Panc1 (cell line): ENCODE data around the gene ASCL1. TPM values are rescaled to one million over a fixed set of nuclear protein-coding genes. Genes with fewer than 3 reads are reported as not detected.

ENCODE experiments used
- ATAC-seq: fragments of 200-7000 bp; cut with Tn5 transposase; 2 replicates; pipeline ENCODE4 v1.9.1; 2020; ENCODE audit warnings: mild to moderate bottlenecking, moderate library complexity
- BruUV-seq: library from RNA; stranded (reverse); fragments of 400-500 nt; replicated peaks from 2 replicates; lab custom pipeline; 2021; lab: Mats Ljungman, UMichigan
- CTCF ChIA-PET: fragments of 300-600 bp; sonication (Branson Sonifier 250); formaldehyde crosslinking; loops from one replicate; lab custom pipeline; 2022; ENCODE audit warnings: antibody characterized with exemption; lab: Charles Lee
- POLR2A ChIA-PET: fragments of 300-600 bp; sonication (Branson Sonifier 250); formaldehyde crosslinking; loops from one replicate; lab custom pipeline; 2022; ENCODE audit warnings: antibody characterized with exemption; lab: Charles Lee
- DNase-seq: peaks from one replicate; pipeline ENCODE4 v3.0.0-alpha.2; 2010; ENCODE audit warnings: low read depth, low spot score
- H3K27ac ChIP-seq: 2 replicates; pipeline ENCODE4 v1.5.1; 2011; ENCODE audit warnings: mild to moderate bottlenecking, low read length, inconsistent platforms
- H3K27me3 ChIP-seq: fragments of 200-500 bp; sonication (Bioruptor generic); 2 replicates; pipeline ENCODE4 v1.6.0; 2014; ENCODE audit warnings: low read length, inconsistent platforms; ENCODE audit not compliant: control insufficient read depth, insufficient read depth
- H3K36me3 ChIP-seq: fragments of 200-500 bp; sonication (Bioruptor generic); 2 replicates; pipeline ENCODE4 v1.5.1; 2014; ENCODE audit warnings: inconsistent platforms, mild to moderate bottlenecking, low read length, moderate library complexity; ENCODE audit not compliant: control insufficient read depth, insufficient read depth
- H3K4me1 ChIP-seq: 2 replicates; pipeline ENCODE4 v1.5.1; 2011; ENCODE audit warnings: inconsistent platforms, mild to moderate bottlenecking, low read length, moderate library complexity; ENCODE audit not compliant: control insufficient read depth, insufficient read depth
- H3K4me3 ChIP-seq, 2 experiments: 2 replicates each; pipeline ENCODE4 v1.5.1; 2011 to 2012; ENCODE audit warnings: low read depth in 2 of 2, low read length in 2 of 2, mild to moderate bottlenecking in 2 of 2, inconsistent platforms in 1 of 2, moderate library complexity in 1 of 2
- H3K9me3 ChIP-seq: fragments of 200-500 bp; sonication (Bioruptor generic); 2 replicates; pipeline ENCODE4 v1.5.1; 2014; ENCODE audit warnings: low read depth, mild to moderate bottlenecking, inconsistent platforms, low read length, moderate library complexity; ENCODE audit not compliant: control insufficient read depth, insufficient read depth
- CTCF ChIP-seq: fragments of 450-650 bp; IDR thresholded peaks from 2 replicates; pipeline ENCODE4 v1.5.1; 2017; ENCODE audit warnings: mild to moderate bottlenecking
- POLR2AphosphoS5 ChIP-seq: IDR thresholded peaks from 2 replicates; pipeline ENCODE4 v1.6.1; 2012; ENCODE audit warnings: mild to moderate bottlenecking, low read depth, low read length, moderate library complexity
- SIN3A ChIP-seq: IDR thresholded peaks from 2 replicates; pipeline ENCODE4 v1.6.1; 2012; ENCODE audit warnings: low read depth, mild to moderate bottlenecking, low read length, moderate library complexity, borderline replicate concordance; ENCODE audit not compliant: insufficient read depth
- TCF7L2 ChIP-seq: IDR thresholded peaks from 2 replicates; pipeline ENCODE4 v1.6.1; 2011; ENCODE audit warnings: mild to moderate bottlenecking, low read depth, low read length, inconsistent platforms
- in situ Hi-C: cut with HindIII; loops from 2 replicates; pipeline ENCODE4 v1.10.0; 2016; ENCODE audit warnings: low sequenced_read_pairs, low pct_unique_long_range_greater_than_20kb
- intact Hi-C: fragments of 100-400 bp; cut with micrococcal nuclease; formaldehyde crosslinking; loops from one replicate; pipeline ENCODE4 v1.10.0; 2022; ENCODE audit not compliant: unreplicated experiment
- total RNA-seq: library from RNA; stranded (reverse); gene quantifications from one replicate; pipeline ENCODE4 v1.2.1, GENCODE V29; 2021; ENCODE audit not compliant: unreplicated experiment
- TF ChIP-seq, protein P1 (sequence below), 2 experiments: IDR thresholded peaks; 2 replicates each; pipeline ENCODE4 v1.6.1; 2011 to 2012; ENCODE audit warnings: low read depth in 2 of 2, control low read depth in 1 of 2, low read length in 1 of 2, mild to moderate bottlenecking in 1 of 2, moderate library complexity in 1 of 2; ENCODE audit not compliant: insufficient read depth in 1 of 2

Gene ASCL1
- total RNA-seq, 1 experiment from 2014 or later, result not detected

DNA sequence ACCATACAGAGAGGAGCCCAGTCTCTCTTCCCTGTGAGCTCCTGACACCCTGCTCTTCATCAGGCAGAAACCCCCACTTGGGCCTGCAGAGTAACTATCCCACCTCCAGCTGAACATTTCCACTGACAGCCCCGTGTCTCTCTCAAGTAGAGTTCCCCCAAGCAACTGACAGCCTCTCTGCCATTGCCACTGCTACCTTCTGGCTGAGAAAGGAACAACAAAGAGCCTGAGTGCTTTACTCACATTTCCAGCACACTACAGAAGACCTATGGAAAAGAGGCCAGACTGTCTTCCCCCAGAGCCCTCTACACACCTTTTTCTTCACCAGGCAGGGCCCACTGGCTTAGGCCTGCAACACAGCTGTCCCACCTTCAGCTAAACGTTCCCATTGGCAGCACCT, 18.4 kb upstream of the ASCL1 start:
- DNase-seq (no peak), ATAC-seq (no peak)
- H3K27ac ChIP-seq, result no peak overlapping the region
- no TSS peak for BruUV-seq
- POLR2A ChIA-PET, result no interaction called here
- CTCF ChIA-PET, result no interaction called here
- H3K4me3 ChIP-seq, result no peak overlapping the region
- H3K36me3 ChIP-seq, result no peaks in the 10 kb centered on the region
- no peaks in the 10 kb centered on the region for H3K27me3 ChIP-seq
- TF ChIP-seq POLR2AphosphoS5 (no peak), SIN3A (no peak), CTCF (no peak), TCF7L2 (no peak)
- TF ChIP-seq, protein P1, sequence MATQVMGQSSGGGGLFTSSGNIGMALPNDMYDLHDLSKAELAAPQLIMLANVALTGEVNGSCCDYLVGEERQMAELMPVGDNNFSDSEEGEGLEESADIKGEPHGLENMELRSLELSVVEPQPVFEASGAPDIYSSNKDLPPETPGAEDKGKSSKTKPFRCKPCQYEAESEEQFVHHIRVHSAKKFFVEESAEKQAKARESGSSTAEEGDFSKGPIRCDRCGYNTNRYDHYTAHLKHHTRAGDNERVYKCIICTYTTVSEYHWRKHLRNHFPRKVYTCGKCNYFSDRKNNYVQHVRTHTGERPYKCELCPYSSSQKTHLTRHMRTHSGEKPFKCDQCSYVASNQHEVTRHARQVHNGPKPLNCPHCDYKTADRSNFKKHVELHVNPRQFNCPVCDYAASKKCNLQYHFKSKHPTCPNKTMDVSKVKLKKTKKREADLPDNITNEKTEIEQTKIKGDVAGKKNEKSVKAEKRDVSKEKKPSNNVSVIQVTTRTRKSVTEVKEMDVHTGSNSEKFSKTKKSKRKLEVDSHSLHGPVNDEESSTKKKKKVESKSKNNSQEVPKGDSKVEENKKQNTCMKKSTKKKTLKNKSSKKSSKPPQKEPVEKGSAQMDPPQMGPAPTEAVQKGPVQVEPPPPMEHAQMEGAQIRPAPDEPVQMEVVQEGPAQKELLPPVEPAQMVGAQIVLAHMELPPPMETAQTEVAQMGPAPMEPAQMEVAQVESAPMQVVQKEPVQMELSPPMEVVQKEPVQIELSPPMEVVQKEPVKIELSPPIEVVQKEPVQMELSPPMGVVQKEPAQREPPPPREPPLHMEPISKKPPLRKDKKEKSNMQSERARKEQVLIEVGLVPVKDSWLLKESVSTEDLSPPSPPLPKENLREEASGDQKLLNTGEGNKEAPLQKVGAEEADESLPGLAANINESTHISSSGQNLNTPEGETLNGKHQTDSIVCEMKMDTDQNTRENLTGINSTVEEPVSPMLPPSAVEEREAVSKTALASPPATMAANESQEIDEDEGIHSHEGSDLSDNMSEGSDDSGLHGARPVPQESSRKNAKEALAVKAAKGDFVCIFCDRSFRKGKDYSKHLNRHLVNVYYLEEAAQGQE (IDR thresholded peaks at IDR 0.05; ENCODE audit: insufficient read depth in 1 of 2, low read depth in 2 of 2, low read length in 1 of 2), result no peak
- H3K9me3 ChIP-seq, result no peaks in the 10 kb centered on the region
- in situ Hi-C loops, result no loop called here
- intact Hi-C loops, result no loop called here
- no peaks in the 10 kb centered on the region for H3K4me1 ChIP-seq

DNA sequence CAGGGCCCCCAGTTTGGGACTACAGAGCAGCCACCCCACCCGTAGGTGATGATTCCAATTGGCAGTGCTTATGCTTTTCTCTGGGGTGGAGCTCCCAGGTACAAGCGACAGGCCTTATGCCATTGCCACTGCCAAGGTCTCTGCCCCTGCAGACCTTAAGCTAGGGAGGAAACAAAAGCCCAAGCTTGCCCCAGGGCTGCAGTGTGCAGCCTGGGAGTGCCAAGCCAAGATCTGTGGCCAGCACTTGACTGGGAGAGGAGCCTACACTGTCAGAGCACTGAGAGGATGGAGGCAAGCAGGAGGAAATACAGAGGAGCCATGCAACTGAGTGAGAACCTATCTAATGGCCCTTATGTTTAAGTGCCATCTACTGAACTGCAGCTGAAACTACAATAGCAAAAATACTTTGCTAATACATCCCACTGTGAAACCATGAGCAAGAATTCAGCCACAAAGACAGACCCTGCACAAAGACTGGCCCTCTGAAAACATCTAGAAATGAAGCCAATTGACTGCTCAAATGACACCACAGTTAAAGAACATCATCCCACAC, 17.7 kb upstream of the ASCL1 start:
- Histone ChIP-seq H3K27ac (no peak overlapping the region), H3K36me3 (no peaks in the 10 kb centered on the region), H3K9me3 (no peaks in the 10 kb centered on the region), H3K27me3 (no peaks in the 10 kb centered on the region), H3K4me1 (no peaks in the 10 kb centered on the region), H3K4me3 (no peak overlapping the region)
- DNase-seq (no peak), ATAC-seq (no peak)
- TF ChIP-seq CTCF, result peak; percentile 20; the same call in 1 of the 2 replicates
- no peak for TF ChIP-seq POLR2AphosphoS5
- CTCF ChIA-PET, result no interaction called here
- intact Hi-C loops, result no loop called here
- in situ Hi-C loops, result no loop called here
- BruUV-seq, result no TSS peak
- POLR2A ChIA-PET, result no interaction called here
